RKO (cell line): ENCODE measurements around the gene MAN2C1.
A peak's percentile ranks its signal among the peaks of the same experiment; 100 is the strongest.
"Not testable (repeated sequence)": the region's sequence is repeated elsewhere in the genome, so short reads cannot be mapped to it uniquely, and the experiment has no call there.

Experiments
- DNase-seq: peaks from one replicate; pipeline ENCODE4 v3.0.0-alpha.2; 2016; ENCODE audit warnings: low spot score

The MAN2C1 gene

GRCh38 chr15:75367913-75368688 is at the start of gene MAN2C1:
MAN2C1 (minus strand) TSS chr15:75368607; CDS start chr15:75368583, 24 bp downstream.
- peak; percentile 97 for DNase-seq

DNA sequence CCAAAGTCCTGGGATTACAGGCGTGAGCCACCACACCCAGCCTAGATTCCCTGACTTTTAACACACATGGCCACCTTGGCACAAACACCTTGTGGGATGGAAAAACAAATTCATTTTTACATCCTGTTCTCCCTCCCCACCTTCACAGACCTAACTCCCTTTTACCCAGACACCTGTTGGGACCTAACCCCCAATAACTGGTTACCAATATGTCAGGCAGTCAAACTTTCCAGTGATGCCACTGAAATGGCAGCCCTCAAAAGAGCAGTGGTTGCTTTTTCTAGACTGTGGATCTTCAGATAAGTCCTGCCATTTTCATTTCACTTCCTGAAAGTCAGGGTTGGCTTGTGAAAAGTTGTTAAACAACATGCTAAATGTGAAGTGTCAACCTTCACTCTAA is 48.2 kb upstream of the MAN2C1 start:
- no peak for DNase-seq

DNA sequence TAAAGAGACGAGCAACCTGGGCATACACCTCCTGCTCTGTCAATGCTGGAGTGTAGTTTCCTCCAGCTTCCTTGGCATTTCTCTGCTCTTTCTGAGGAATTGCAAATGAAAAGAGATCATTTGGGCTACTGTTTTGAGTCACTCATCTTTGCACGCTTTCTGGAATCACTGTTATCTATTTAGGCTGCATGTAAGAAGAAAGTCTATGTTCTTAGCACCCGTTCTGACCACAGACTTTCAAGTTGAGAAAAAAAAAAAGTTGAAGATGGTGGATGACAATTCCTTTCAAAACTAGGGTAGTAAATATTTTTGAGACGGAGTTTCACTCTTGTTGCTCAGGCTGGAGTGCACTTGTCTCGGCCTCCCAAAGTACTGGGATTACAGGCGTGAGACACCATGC is 41.8 kb upstream of the MAN2C1 start:
- no peak for DNase-seq

DNA sequence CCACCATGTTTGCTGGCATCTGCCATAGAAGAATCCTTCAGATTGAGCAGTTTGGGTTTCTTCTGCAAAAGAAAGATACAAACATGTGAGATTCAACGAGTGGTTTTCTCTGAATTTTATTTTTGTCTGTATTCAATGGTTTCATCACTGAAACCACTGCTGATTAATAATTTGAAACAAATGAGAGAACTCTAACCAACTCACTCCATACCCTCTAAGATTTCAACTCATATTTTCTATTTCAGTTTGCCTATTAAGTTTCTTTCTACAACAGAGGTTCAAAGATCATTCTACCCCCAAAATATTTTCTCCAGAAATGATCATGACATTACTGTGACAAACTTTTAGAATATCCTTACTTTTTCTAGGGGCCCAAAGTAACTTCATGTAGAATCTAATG is 38.7 kb upstream of the MAN2C1 start:
- DNase-seq = no peak

DNA sequence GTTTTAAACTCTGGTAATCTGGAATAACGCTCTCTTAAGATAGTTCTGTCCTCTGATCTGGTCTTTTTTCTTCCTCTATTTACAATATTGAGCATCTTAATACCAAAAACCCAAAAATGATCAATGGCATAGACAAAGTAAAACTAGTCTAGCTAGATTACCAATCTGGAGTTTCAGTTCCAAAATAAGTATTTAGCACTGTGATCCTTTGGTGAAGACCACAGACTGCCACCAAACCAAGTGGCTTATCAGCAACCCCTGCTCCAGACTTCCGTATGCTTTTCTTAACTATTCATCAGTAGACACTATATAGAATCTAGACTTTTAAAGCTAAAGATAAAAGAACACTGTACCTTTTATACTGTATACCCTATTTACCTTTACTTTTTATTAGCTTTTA is 35.5 kb upstream of the MAN2C1 start:
- no peak for DNase-seq

- DNase-seq = no peak
These were observed 29.1 kb upstream of the MAN2C1 start for GRCh38 chr15:75397494-75397893.

DNA sequence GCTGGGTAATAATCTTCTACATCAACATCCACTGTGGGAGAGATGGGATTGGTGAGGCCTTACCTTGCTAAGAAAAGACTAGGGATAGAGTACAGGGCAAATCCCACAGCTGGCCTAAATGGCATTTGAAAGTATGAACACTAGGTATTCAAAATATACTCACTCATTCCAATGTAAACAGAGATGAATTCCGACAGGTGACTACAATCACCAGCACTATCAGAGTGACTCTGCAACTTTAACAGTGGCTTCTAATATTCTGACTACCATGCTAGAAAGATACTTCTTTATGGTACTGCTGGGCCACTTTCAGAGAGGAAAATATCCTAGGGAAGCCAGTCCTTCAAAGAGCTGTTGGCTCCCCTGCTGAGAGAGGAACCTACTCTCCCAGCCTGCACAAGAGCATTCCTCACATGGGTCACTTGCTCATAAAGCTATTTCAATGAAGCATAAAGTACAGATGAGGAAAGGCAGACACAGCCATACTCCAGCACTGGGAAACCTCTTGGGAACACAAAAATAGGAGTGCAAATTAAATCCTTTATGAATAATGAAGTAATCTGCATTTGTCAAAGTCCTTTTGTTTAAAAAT is 21.5 kb upstream of the MAN2C1 start:
- DNase-seq = no peak

GRCh38 chr15:75383986-75384385 is 15.6 kb upstream of the MAN2C1 start:
- DNase-seq = not testable (repeated sequence)

DNA sequence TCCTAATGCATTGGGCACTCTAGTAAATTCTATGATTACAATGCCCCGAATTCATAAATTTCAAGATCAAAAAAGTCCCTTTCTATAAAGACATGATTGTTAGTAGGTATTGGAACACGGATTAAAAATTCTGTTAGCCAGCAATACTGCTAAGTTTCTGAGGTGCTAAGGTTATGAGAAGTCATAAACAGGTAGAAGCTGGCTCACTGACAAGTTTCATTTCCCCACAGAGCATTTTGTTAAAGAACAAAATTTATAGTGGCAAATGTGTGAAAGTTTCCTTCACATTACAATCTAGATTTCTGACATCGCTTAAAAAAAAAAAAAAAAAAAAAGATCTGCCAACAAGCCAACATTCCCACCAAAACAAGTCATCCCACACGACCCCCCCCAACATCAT is 12.4 kb upstream of the MAN2C1 start:
- DNase-seq = no peak

- no peak for DNase-seq
These were observed 3.7 kb upstream of the MAN2C1 start for GRCh38 chr15:75371901-75372688.

DNA sequence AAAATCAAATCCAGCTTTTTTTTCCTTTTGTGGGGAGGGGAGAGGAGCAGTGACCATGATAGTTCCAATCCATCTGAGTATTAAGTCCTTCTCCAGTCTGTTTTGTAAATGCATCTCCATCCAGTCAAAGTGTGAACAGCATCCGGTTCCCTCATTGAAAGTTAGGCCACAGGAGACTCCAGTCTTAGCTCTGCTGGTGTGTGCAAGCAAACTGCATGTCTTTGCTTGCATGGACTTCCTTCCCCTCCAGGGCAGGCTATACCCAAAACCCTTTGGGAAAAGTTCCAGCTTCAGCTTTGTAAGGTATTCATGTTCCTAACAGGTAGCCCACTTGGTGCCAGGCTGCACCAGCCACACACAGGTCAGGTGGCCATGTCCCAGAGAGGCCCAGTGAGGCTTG is 3.1 kb upstream of the MAN2C1 start:
- no peak for DNase-seq

- no peak for DNase-seq
These were observed 1.6 kb upstream of the MAN2C1 start for GRCh38 chr15:75369897-75370581.

GRCh38 chr15:75368689-75369239 is 357 bp upstream of the MAN2C1 start:
- peak; percentile 59 for DNase-seq

DNA sequence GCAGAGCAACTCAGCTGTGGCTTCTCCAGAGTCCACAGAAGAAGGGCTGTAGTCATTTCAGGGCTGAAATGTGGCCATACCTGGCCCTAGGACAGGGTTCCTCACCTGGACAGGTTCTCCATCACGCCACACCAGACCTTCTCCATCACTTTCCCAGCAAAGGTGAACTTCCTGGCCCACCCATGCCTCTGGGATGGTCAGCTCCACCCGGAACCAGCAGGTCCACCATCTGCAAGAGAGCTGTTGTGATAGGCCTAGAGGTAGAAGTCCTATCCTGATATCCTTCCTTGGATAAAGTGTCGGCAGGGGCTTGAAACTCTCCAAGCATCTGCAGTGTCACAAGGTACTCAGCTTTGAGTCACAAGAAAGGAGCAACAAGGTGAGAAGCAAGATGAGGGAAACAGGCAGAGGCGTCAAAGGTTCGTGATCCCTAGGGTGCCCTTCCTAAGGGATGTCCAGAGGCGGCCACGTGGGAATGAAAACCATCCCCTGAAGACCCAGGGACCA is 948 bp downstream of the MAN2C1 start:
- no peak for DNase-seq

- no peak for DNase-seq
These were observed 1.4 kb downstream of the MAN2C1 start for GRCh38 chr15:75367006-75367405.

- no peak for DNase-seq
These were observed 2.2 kb downstream of the MAN2C1 start for GRCh38 chr15:75366163-75366562.

- no peak for DNase-seq
These were observed 3.5 kb downstream of the MAN2C1 start for GRCh38 chr15:75364881-75365280.

DNA sequence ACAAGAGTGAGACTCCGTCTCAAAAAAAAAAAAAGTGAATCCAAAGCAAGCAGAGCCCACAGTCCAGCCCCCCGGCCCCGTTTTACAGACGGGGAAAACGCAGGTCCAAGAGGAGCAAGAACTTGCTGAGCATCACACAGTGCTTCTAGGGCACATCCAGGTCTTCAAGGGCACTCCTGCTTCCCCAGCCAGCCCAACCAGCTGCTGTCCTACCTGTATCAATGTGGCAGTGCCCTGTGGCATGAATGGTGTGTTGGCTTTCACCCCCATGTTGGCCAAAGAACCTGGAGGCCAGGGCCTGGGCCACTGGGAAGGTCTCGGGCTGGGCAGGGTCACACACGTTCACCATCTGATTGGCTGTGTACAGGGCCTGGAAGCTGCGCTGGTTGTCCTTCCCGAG is 4.6 kb downstream of the MAN2C1 start:
- no peak for DNase-seq

DNA sequence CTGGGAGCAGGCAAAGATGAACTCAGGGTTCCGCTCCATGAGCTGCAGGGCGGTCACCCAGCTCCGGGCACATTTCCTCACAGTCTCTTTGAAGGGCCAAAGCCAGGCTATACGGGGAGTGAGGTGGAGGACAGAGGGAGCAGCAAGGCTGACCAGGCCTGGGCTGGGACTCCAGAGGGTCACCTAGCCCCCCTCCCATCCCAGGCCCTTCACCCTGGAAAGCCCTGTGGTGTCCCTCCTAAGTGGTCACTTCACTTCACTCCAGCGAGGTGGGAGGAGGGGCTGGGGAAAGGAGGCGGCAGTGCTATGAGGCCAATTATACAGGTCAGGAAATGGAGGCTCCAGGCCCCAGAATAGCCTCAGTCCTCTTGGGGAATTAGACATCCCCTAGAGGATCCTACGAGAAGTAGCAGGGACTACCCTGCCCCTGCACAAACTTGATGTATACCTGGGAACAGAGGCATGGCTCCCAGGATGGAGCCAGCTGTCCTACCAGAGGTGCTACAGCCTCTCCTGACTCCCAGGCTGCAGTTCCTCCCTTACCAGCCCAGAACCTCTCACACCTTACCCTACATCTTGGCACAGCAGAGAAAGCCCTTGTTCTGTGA is 5.7 kb downstream of the MAN2C1 start:
- no peak for DNase-seq

- no peak for DNase-seq
These were observed 6.3 kb downstream of the MAN2C1 start for GRCh38 chr15:75361989-75362641.
